ENCODE measurements around the gene TNFRSF1B.

The TNFRSF1B gene

DNA sequence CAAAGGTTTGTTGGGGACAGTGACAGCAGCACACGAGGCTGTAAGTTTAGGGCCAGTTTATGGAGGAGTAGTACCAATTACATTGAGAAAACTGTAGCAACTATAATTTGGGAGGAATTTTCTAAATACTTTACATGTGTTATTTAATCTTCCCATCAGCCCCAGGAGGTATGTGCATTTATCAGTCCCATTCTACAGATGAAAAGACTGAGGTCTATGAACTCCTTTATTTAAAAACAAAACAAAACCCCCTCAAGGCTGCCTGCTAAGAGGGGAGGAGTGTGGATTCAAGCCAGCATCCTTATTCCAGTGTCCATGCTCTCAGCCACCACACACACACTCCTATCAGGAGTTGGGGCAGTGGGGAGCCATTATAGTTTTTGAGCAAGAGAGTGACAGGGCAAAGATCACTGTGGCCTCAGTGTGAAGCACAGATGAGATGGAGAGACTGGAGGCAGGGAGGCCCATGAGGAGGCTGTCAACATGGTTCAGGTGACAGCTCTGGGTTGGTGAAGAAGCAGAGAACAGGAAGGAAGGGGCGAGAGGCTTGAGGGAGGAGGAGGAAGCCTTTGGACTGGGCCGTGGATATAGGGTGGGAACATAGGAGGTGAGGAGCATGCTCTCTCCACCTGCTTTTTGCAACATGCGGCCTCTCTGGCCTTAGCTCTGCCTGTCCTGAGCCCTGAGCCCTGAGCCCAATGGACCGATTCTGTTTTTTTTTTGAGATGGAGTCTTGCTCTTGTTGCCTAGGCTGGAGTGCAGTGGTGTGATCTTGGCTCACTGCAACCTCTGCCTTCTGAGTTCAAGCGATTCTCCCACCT, 9.7 kb downstream of the TNFRSF1B start:
- in situ Hi-C loops (cut with HindIII; ENCODE audit: low sequenced_read_pairs): no loop called here
- DNase-seq (ENCODE audit: low read depth, low spot score): no peak
- no peak overlapping the region for H3K4me3 ChIP-seq (ENCODE audit: low read depth, low read length)
- TF ChIP-seq, protein P1, sequence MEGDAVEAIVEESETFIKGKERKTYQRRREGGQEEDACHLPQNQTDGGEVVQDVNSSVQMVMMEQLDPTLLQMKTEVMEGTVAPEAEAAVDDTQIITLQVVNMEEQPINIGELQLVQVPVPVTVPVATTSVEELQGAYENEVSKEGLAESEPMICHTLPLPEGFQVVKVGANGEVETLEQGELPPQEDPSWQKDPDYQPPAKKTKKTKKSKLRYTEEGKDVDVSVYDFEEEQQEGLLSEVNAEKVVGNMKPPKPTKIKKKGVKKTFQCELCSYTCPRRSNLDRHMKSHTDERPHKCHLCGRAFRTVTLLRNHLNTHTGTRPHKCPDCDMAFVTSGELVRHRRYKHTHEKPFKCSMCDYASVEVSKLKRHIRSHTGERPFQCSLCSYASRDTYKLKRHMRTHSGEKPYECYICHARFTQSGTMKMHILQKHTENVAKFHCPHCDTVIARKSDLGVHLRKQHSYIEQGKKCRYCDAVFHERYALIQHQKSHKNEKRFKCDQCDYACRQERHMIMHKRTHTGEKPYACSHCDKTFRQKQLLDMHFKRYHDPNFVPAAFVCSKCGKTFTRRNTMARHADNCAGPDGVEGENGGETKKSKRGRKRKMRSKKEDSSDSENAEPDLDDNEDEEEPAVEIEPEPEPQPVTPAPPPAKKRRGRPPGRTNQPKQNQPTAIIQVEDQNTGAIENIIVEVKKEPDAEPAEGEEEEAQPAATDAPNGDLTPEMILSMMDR (IDR thresholded peaks at IDR 0.05; ENCODE audit: low read depth, low read length): no peak

DNA sequence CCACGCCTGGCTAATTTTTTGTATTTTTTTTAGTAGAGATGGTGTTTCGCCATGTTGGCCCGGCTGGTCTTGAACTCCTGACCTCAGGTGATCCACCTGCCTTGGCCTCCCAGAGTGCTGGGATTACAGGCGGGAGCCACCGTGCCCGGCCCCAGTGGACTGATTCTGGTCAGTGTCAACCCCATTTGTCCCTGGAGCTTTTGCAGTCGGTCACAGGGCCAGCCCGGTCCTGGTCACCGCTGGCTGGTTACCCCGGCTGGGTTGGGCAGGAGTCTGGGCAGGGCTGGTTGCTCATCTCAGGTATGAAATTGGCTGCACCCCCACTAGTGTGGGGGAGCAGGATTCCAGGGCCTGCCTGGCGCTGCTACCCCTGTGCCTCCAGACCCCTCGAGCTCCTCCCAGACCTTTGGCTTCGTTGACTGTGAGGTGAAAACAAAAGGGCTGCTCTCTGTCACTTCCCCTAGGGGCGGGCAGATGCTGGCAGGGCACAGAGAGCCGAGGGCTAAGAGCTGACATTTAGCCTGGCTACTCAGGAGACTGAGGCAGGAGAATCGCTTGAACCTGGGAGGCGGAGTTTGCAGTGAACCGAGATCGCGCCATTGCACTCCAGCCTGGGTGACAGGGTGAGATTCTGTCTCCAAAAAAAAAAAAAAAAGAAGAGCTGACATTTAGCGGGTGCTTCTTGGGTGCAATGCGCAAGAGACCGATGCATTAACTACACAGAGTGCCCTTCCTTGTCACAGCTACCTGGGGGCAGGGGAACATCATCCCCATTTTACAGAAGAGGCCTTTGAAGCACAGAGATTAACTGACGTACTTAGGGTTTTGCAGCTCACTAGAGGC, 10.6 kb downstream of the TNFRSF1B start:
- TF ChIP-seq, protein P1 (IDR thresholded peaks at IDR 0.05; ENCODE audit: low read depth, low read length): no peak
- in situ Hi-C loops (cut with HindIII; ENCODE audit: low sequenced_read_pairs): no loop called here
- no peak overlapping the region for H3K4me3 ChIP-seq (ENCODE audit: low read depth, low read length)
- DNase-seq (ENCODE audit: low read depth, low spot score): no peak

DNA sequence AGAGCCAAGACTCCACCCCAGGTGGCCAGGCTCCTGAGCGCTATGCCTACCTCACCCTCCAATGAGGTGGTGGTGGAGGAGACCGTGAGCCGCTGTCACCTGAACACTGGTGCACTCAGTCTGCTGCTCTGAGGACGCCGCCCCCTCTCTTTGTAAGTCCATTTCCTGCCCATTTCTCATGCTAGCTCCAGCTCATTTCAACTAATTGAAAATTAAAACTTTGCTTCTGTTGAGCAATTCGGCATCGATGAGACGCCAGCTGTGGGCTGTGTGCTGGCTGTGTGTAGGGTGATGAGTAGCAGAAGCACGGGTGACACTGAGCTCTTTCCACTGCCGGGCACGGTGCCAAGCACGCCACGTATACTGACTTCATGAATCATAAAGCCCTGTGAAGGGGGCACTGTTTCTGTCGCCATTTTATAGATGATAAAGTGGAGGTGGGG, 11.2 kb downstream of the TNFRSF1B start:
- in situ Hi-C loops (cut with HindIII; ENCODE audit: low sequenced_read_pairs): no loop called here
- no peak overlapping the region for H3K4me3 ChIP-seq (ENCODE audit: low read depth, low read length)
- TF ChIP-seq, protein P1 (IDR thresholded peaks at IDR 0.05; ENCODE audit: low read depth, low read length): no peak
- peak; percentile 73 for DNase-seq (ENCODE audit: low read depth, low spot score)

DNA sequence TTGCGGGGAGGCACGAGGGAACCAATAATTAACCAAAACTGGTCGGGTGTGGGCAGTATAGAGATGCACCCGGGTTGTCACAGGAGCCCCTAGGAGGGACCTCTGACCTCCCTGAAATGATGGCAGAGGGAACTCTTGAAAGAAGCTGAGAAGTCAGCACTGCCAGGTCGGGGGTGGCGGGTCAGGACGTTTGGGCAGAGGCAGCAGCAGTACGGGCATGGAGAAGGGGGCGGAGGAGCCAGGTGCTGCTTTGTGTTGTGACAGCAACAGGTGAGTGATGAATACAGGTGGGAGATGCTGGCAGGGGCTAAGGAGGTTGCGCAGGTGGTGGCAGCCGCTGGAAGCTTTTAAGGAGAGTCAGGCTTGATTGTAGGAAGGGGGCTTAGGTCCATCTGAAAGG, 11.7 kb downstream of the TNFRSF1B start:
- TF ChIP-seq, protein P1 (IDR thresholded peaks at IDR 0.05; ENCODE audit: low read depth, low read length): no peak
- DNase-seq (ENCODE audit: low read depth, low spot score): no peak
- in situ Hi-C loops (cut with HindIII; ENCODE audit: low sequenced_read_pairs): no loop called here
- H3K4me3 ChIP-seq (ENCODE audit: low read depth, low read length): no peak overlapping the region

DNA sequence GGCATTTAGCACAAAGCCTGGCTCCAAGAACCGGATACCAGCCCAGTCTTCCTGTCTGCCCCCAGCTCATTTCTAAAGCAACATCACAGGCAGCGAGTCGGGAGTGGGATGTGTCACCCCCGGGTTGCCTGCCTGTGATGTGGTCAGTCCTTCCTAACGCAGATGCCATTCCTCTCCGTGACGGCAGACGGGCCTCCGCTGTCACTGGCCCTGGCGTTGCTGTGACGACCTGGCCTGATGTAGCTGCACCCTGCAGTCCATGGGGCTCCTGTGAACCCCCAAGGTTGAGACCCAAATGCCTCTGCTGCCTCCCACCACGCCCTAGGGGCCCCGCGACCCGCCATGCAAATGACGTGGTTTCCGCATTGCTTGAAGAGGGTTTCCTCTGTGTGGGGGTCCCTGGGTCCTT, 12.3 kb downstream of the TNFRSF1B start:
- H3K4me3 ChIP-seq (ENCODE audit: low read depth, low read length): no peak overlapping the region
- TF ChIP-seq, protein P1 (IDR thresholded peaks at IDR 0.05; ENCODE audit: low read depth, low read length): no peak
- DNase-seq (ENCODE audit: low read depth, low spot score): peak; percentile 75
- in situ Hi-C loops (cut with HindIII; ENCODE audit: low sequenced_read_pairs): no loop called here

DNA sequence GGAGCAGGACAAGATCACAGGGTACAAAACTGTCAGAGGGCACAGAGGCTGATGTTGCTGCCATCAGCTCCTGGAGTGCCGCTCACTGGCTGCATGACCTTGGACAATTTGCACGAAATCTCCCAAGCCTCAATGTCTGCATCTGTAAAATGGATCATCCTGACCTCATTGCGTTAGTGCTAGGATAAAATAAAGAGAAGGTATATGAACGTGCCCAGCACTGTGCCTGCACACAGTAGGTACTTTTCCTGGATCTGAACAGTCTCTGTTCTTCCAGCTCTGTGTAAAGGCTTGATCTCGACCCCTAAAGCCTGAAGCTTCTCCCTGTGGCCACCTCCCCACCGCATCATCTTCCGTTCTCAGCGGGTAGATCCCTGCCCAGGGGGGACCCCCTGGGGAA, 12.9 kb downstream of the TNFRSF1B start:
- H3K4me3 ChIP-seq (ENCODE audit: low read depth, low read length): no peak overlapping the region
- TF ChIP-seq, protein P1 (IDR thresholded peaks at IDR 0.05; ENCODE audit: low read depth, low read length): no peak
- DNase-seq (ENCODE audit: low read depth, low spot score): no peak
- in situ Hi-C loops (cut with HindIII; ENCODE audit: low sequenced_read_pairs): no loop called here

All from astrocyte of the spinal cord (primary cell).